HepG2 (cell line): ENCODE data around the gene RPL26. TPM values are rescaled to one million over a fixed set of nuclear protein-coding genes. Genes with fewer than 3 reads are reported as not detected.

Experiments used
- ATAC-seq: fragments of 200-7000 bp; cut with Tn5 transposase; 3 replicates; pipeline ENCODE4 v1.9.1; 2020; ENCODE audit warnings: mild to moderate bottlenecking, moderate library complexity
- BruUV-seq: library from RNA; stranded (reverse); fragments of 400-500 nt; replicated peaks from 2 replicates; lab custom pipeline; 2021; lab: Mats Ljungman, UMichigan
- CTCF ChIA-PET: fragments of 300-600 bp; formaldehyde crosslinking; extraction: SDS; loops from one replicate; lab custom pipeline; 2021; ENCODE audit warnings: low total read pairs, inconsistent platforms, low intra/inter-chr PET ratio; lab: Yijun Ruan, JAX
- POLR2A ChIA-PET: fragments of 350-600 bp; sonication (Branson Sonifier 250); formaldehyde crosslinking; loops from one replicate; lab custom pipeline; 2020; ENCODE audit warnings: antibody characterized with exemption, inconsistent platforms; lab: Yijun Ruan, JAX
- DNase-seq: peaks from one replicate; pipeline ENCODE4 v3.0.0-alpha.2; 2015; ENCODE audit warnings: low spot score
- FAIRE-seq: peaks from 3 replicates; lab custom pipeline; 2011; peaks lifted over from hg19 to GRCh38; lab: Jason Lieb, UNC
- H2AFZ ChIP-seq: one replicate; pipeline ENCODE4 v1.6.1; 2011; ENCODE audit warnings: low read length, inconsistent platforms
- H3K27ac ChIP-seq: fragments of 300-600 bp; 3 replicates; pipeline ENCODE4 v1.8.0; 2011; ENCODE audit warnings: mixed run types, mild to moderate bottlenecking, mixed read lengths, low read length, inconsistent platforms; ENCODE audit not compliant: insufficient read depth; ENCODE audit errors: extremely low read length
- H3K27me3 ChIP-seq, 2 experiments: fragments of 200-600 bp in 1 of 2; 2 replicates in 1 of 2; 3 replicates in 1 of 2; pipeline versions ENCODE4 v1.6.0 to v1.8.0; 2011; ENCODE audit warnings: low read length in 2 of 2, mild to moderate bottlenecking in 2 of 2, moderate library complexity in 2 of 2, inconsistent platforms in 1 of 2; ENCODE audit not compliant: insufficient read depth in 2 of 2, control insufficient read depth in 1 of 2
- H3K36me3 ChIP-seq, 2 experiments: fragments of 200-600 bp in 1 of 2; replicated peaks in 1 of 2; 2 replicates in 1 of 2; 3 replicates in 1 of 2; pipeline versions ENCODE4 v1.5.1 to v1.8.0; 2011; ENCODE audit warnings: low read length in 2 of 2, inconsistent platforms in 1 of 2; ENCODE audit not compliant: insufficient read depth in 2 of 2, control insufficient read depth in 1 of 2
- H3K4me1 ChIP-seq: 2 replicates; pipeline ENCODE4 v1.5.1; 2012; ENCODE audit warnings: low read length, inconsistent platforms; ENCODE audit not compliant: insufficient read depth
- H3K4me2 ChIP-seq: 2 replicates; pipeline ENCODE4 v1.6.0; 2011; ENCODE audit warnings: low read depth, low read length, inconsistent platforms
- H3K4me3 ChIP-seq, 3 experiments: fragments of 200-600 bp in 1 of 3; sonication (generic), shearing (Covaris generic) in 1 of 3; replicated peaks in 1 of 3; 2 replicates each; pipeline ENCODE4 v1.5.1; 2011 to 2016; ENCODE audit warnings: low read length in 3 of 3, inconsistent platforms in 2 of 3, low read depth in 2 of 3, mild to moderate bottlenecking in 2 of 3, control low read depth in 1 of 3, mixed read lengths in 1 of 3; ENCODE audit not compliant: insufficient read depth in 1 of 3
- H3K79me2 ChIP-seq: one replicate; pipeline ENCODE4 v1.6.1; 2011; ENCODE audit warnings: low read length, inconsistent platforms; ENCODE audit not compliant: insufficient read depth
- H3K9ac ChIP-seq: 2 replicates; pipeline ENCODE4 v1.6.0; 2011; ENCODE audit warnings: mild to moderate bottlenecking, low read depth, low read length, inconsistent platforms; ENCODE audit not compliant: insufficient read depth
- H3K9me3 ChIP-seq: 2 replicates; pipeline ENCODE4 v1.5.1; 2012; ENCODE audit warnings: mild to moderate bottlenecking, low read length
- H4K20me1 ChIP-seq: 2 replicates; pipeline ENCODE4 v1.6.0; 2011; ENCODE audit warnings: inconsistent platforms, mild to moderate bottlenecking, low read length, moderate library complexity; ENCODE audit not compliant: insufficient read depth
- FOXM1 ChIP-seq: sonication (generic); formaldehyde crosslinking; IDR thresholded peaks from 2 replicates; pipeline ENCODE4 v1.5.0; 2020; ENCODE audit warnings: missing genetic modification reagents
- PAWR ChIP-seq: sonication (generic); formaldehyde crosslinking; IDR thresholded peaks from 2 replicates; pipeline ENCODE4 v1.4.0; 2020; ENCODE audit warnings: missing genetic modification reagents, mild to moderate bottlenecking, borderline replicate concordance
- PHF5A ChIP-seq: IDR thresholded peaks from one replicate; pipeline ENCODE4 v1.6.1; 2018; ENCODE audit warnings: low read depth, missing genetic modification reagents; ENCODE audit not compliant: unreplicated experiment
- POLR2A ChIP-seq, 2 experiments: IDR thresholded peaks; 2 replicates each; pipeline ENCODE4 v1.6.1; 2011; ENCODE audit warnings: low read depth in 2 of 2, low read length in 2 of 2, mild to moderate bottlenecking in 1 of 2, moderate library complexity in 1 of 2; ENCODE audit not compliant: insufficient read depth in 1 of 2
- SRSF9 ChIP-seq: fragments of 200-400 bp; formaldehyde crosslinking; IDR thresholded peaks from 2 replicates; pipeline ENCODE4 v1.6.1; 2018; ENCODE audit warnings: borderline replicate concordance, mild to moderate bottlenecking, low read depth, low read length; ENCODE audit not compliant: insufficient read depth, poor library complexity, severe bottlenecking
- ZMYM2 ChIP-seq: sonication (generic); formaldehyde crosslinking; IDR thresholded peaks from 2 replicates; pipeline ENCODE4 v1.8.0; 2022; ENCODE audit warnings: mild to moderate bottlenecking, missing genetic modification reagents
- ZNF274 ChIP-seq: sonication (generic); formaldehyde crosslinking; IDR thresholded peaks from 2 replicates; pipeline ENCODE4 v1.5.1; 2020; ENCODE audit warnings: mild to moderate bottlenecking, missing genetic modification reagents
- ZNF782 ChIP-seq: sonication (generic); formaldehyde crosslinking; IDR thresholded peaks from 2 replicates; pipeline ENCODE4 v1.4.0; 2020; ENCODE audit warnings: missing genetic modification reagents, mild to moderate bottlenecking, borderline replicate concordance
- WGBS: methylation state at CpG from one replicate; pipeline ENCODE4 v1.1.6; 2017; ENCODE audit warnings: low lambda C conversion rate; 5-methylcytosine and 5-hydroxymethylcytosine counted together
- in situ Hi-C: cut with HindIII; loops from 2 replicates; pipeline ENCODE4 v1.10.0; 2017; ENCODE audit warnings: low pct_unique_long_range_greater_than_20kb; ENCODE audit not compliant: extremely low pct_ligation_motif_present
- intact Hi-C: fragments of 100-400 bp; cut with micrococcal nuclease; formaldehyde crosslinking; loops from one replicate; pipeline ENCODE4 v1.10.0; 2022; ENCODE audit not compliant: unreplicated experiment
- polyA plus RNA-seq, 8 experiments: library from polyadenylated mRNA; depleted of rRNA in 3 of 8; stranded (reverse) in 7 of 8; unstranded in 1 of 8; fragments of >200 nt; fragmentation: Illumina TruSeq in 4 of 8; extraction: Trizol in 4 of 8; gene quantifications; 2 replicates each; pipeline versions ENCODE4 v1.2.1 to v1.2.3, GENCODE V29; 2011 to 2016; ENCODE audit warnings: low read depth in 4 of 8, missing spikeins in 1 of 8, mixed read lengths in 1 of 8; ENCODE audit not compliant: insufficient read depth in 1 of 8
- total RNA-seq, 5 experiments: library from RNA; depleted of rRNA; stranded (reverse); fragments of >200 nt; fragmentation: Illumina TruSeq; extraction: Trizol; gene quantifications; 2 replicates each; pipeline ENCODE4 v1.2.3, GENCODE V29; 2016; ENCODE audit warnings: low read depth in 1 of 5
- TF ChIP-seq, protein P1 (sequence below): sonication (generic); formaldehyde crosslinking; IDR thresholded peaks from 2 replicates; pipeline ENCODE4 v1.4.0; 2020; ENCODE audit warnings: missing genetic modification reagents, mild to moderate bottlenecking, borderline replicate concordance

The RPL26 gene
- total and polyA plus RNA-seq, 2 of the 13 experiments (the other 11 are each of a cell fraction or from before 2014, with no cell fraction given), result 2,817 to 3,529 TPM

DNA sequence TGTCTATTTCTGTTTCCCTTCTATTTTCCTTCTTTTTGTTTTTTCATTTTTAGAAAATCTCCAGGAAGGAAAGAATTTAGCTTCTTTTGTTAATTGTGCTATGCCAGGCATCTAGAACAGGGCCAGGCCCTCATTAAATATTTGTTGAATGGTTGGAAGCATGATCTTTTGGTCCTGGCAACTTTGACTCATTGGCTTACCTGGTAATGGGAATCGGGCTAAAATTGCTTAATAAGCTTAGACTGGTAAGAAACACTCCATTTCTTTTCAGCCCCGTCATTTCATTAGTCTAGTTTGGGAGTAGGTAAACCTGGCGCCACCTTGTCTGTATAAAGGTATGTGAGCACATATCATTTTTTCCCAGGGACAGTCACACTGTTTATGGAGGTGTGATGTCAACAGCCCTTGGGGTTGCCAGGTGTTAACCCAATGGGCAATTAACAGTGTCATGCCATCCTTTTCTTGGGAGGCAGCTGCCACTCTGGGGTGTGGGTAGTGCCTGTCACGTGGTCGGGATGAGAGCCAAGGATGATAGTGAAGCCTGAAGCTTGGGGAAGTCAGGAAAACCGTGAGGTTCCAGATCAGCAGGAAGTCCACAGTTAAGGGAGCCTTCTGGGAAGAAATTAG lies 43.2 kb upstream of the RPL26 start:
- no peak for TF ChIP-seq ZNF274 (CRISPR knock-in tag)
- TF ChIP-seq ZMYM2, result no peak
- TF ChIP-seq, protein P1, sequence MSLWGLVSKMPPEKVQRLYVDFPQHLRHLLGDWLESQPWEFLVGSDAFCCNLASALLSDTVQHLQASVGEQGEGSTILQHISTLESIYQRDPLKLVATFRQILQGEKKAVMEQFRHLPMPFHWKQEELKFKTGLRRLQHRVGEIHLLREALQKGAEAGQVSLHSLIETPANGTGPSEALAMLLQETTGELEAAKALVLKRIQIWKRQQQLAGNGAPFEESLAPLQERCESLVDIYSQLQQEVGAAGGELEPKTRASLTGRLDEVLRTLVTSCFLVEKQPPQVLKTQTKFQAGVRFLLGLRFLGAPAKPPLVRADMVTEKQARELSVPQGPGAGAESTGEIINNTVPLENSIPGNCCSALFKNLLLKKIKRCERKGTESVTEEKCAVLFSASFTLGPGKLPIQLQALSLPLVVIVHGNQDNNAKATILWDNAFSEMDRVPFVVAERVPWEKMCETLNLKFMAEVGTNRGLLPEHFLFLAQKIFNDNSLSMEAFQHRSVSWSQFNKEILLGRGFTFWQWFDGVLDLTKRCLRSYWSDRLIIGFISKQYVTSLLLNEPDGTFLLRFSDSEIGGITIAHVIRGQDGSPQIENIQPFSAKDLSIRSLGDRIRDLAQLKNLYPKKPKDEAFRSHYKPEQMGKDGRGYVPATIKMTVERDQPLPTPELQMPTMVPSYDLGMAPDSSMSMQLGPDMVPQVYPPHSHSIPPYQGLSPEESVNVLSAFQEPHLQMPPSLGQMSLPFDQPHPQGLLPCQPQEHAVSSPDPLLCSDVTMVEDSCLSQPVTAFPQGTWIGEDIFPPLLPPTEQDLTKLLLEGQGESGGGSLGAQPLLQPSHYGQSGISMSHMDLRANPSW (CRISPR knock-in tag), result no peak
- TF ChIP-seq PAWR, result no peak
- TF ChIP-seq PHF5A, result no peak
- no peak for TF ChIP-seq POLR2A (IDR thresholded peaks at IDR 0.05; ENCODE audit: insufficient read depth in 1 of 2, low read depth in 2 of 2, low read length in 2 of 2)
- TF ChIP-seq SRSF9, result no peak
- TF ChIP-seq FOXM1 (CRISPR knock-in tag), result no peak
- TF ChIP-seq ZNF782 (CRISPR knock-in tag), result no peak
- Histone ChIP-seq H3K27ac (no peak overlapping the region), H3K9ac (no peak overlapping the region), H3K27me3 (no peaks in the 10 kb centered on the region), H3K4me1 (peaks cover 60% of the 10 kb centered on the region), H2AFZ (no peak overlapping the region), H3K79me2 (no peaks in the 10 kb centered on the region), H3K36me3 (no peaks in the 10 kb centered on the region), H3K9me3 (no peaks in the 10 kb centered on the region), H3K4me3 (no peak overlapping the region), H4K20me1 (no peaks in the 10 kb centered on the region), H3K4me2 (no peak overlapping the region)
- ChIA-PET POLR2A (interaction anchor here (3.9 kb wide), 1 partner anchor 9 kb away, joined by 14 read pairs; the partner anchor contains the start of gene NDEL1), CTCF (no interaction called here)
- FAIRE-seq (no peak), DNase-seq (no peak), ATAC-seq (no peak)
- 60% methylated on average over 6 of the region's 6 CpGs for WGBS
- in situ Hi-C loops (no loop called here), intact Hi-C loops (no loop called here)
- no TSS peak for BruUV-seq
